Rectal smooth muscle tissue (tissue), 1 donor: ENCODE measurements around the gene PDE7B.

Experiments
- H3K27ac ChIP-seq: one replicate; pipeline ENCODE4 v1.7.0; 2013; ENCODE audit warnings: low read depth, low read length, inconsistent platforms
- H3K27me3 ChIP-seq: one replicate; pipeline ENCODE4 v1.7.0; 2013; ENCODE audit warnings: low read length; ENCODE audit not compliant: control insufficient read depth, insufficient read depth
- H3K36me3 ChIP-seq: one replicate; pipeline ENCODE4 v1.7.0; 2013; ENCODE audit warnings: low read length; ENCODE audit not compliant: control insufficient read depth, insufficient read depth
- H3K4me1 ChIP-seq: one replicate; pipeline ENCODE4 v1.7.0; 2013; ENCODE audit warnings: low read length; ENCODE audit not compliant: control insufficient read depth, insufficient read depth
- H3K4me3 ChIP-seq: one replicate; pipeline ENCODE4 v1.7.0; 2013; ENCODE audit warnings: low read length
- H3K9ac ChIP-seq: one replicate; pipeline ENCODE4 v1.7.0; 2013; ENCODE audit warnings: low read length

PDE7B gene

GRCh38 chr6:136058852-136059251, 207.4 kb downstream of the PDE7B start:
- Histone ChIP-seq H3K27me3 (no peaks in the 10 kb centered on the region), H3K27ac (no peak overlapping the region), H3K4me1 (peaks cover 3% of the 10 kb centered on the region), H3K36me3 (no peaks in the 10 kb centered on the region), H3K4me3 (no peak overlapping the region), H3K9ac (no peak overlapping the region)

GRCh38 chr6:136059308-136059707, 207.8 kb downstream of the PDE7B start:
- Histone ChIP-seq H3K9ac (no peak overlapping the region), H3K4me1 (peaks cover 3% of the 10 kb centered on the region), H3K4me3 (no peak overlapping the region), H3K27me3 (no peaks in the 10 kb centered on the region), H3K27ac (no peak overlapping the region), H3K36me3 (no peaks in the 10 kb centered on the region)

GRCh38 chr6:136060052-136060451, 208.6 kb downstream of the PDE7B start:
- Histone ChIP-seq H3K4me3 (no peak overlapping the region), H3K36me3 (no peaks in the 10 kb centered on the region), H3K27me3 (no peaks in the 10 kb centered on the region), H3K27ac (no peak overlapping the region), H3K9ac (no peak overlapping the region), H3K4me1 (peaks cover 3% of the 10 kb centered on the region)

- H3K4me1 ChIP-seq, result peaks cover 3% of the 10 kb centered on the region
- H3K27me3 ChIP-seq, result no peaks in the 10 kb centered on the region
- H3K9ac ChIP-seq, result no peak overlapping the region
- H3K27ac ChIP-seq, result no peak overlapping the region
- H3K4me3 ChIP-seq, result no peak overlapping the region
- no peaks in the 10 kb centered on the region for H3K36me3 ChIP-seq
Observed at GRCh38 chr6:136060759-136061158, 209.3 kb downstream of the PDE7B start.

- Histone ChIP-seq H3K27ac (no peak overlapping the region), H3K4me1 (peaks cover 3% of the 10 kb centered on the region), H3K27me3 (no peaks in the 10 kb centered on the region), H3K4me3 (no peak overlapping the region), H3K9ac (no peak overlapping the region), H3K36me3 (no peaks in the 10 kb centered on the region)
Observed at GRCh38 chr6:136061701-136062100, 210.2 kb downstream of the PDE7B start.

- peaks cover 3% of the 10 kb centered on the region for H3K4me1 ChIP-seq
- no peak overlapping the region for H3K4me3 ChIP-seq
Observed at GRCh38 chr6:136063096-136063495, 211.6 kb downstream of the PDE7B start.

GRCh38 chr6:136066005-136066404, 214.5 kb downstream of the PDE7B start:
- Histone ChIP-seq H3K27ac (no peak overlapping the region), H3K36me3 (no peaks in the 10 kb centered on the region), H3K9ac (no peak overlapping the region), H3K4me3 (no peak overlapping the region), H3K4me1 (no peaks in the 10 kb centered on the region), H3K27me3 (no peaks in the 10 kb centered on the region)

More at GRCh38 chr6:136063096-136063495, 211.6 kb downstream of the PDE7B start:
- H3K27ac ChIP-seq, result no peak overlapping the region
- no peak overlapping the region for H3K9ac ChIP-seq
- no peaks in the 10 kb centered on the region for H3K27me3 ChIP-seq
- no peaks in the 10 kb centered on the region for H3K36me3 ChIP-seq

- H3K36me3 ChIP-seq, result no peaks in the 10 kb centered on the region
- no peak overlapping the region for H3K27ac ChIP-seq
Observed at GRCh38 chr6:136067731-136068341, 216.3 kb downstream of the PDE7B start.

GRCh38 chr6:136069119-136069518, 217.6 kb downstream of the PDE7B start:
- Histone ChIP-seq H3K4me3 (no peak overlapping the region), H3K4me1 (no peaks in the 10 kb centered on the region), H3K9ac (no peak overlapping the region), H3K27me3 (no peaks in the 10 kb centered on the region), H3K36me3 (no peaks in the 10 kb centered on the region), H3K27ac (no peak overlapping the region)

More at GRCh38 chr6:136067731-136068341, 216.3 kb downstream of the PDE7B start:
- Histone ChIP-seq H3K4me1 (no peaks in the 10 kb centered on the region), H3K4me3 (no peak overlapping the region), H3K9ac (no peak overlapping the region), H3K27me3 (no peaks in the 10 kb centered on the region)

GRCh38 chr6:136070815-136071214, 219.3 kb downstream of the PDE7B start:
- H3K36me3 ChIP-seq, result no peaks in the 10 kb centered on the region
- H3K4me1 ChIP-seq, result no peaks in the 10 kb centered on the region
- H3K4me3 ChIP-seq, result no peak overlapping the region
- no peak overlapping the region for H3K27ac ChIP-seq
- H3K9ac ChIP-seq, result no peak overlapping the region
- no peaks in the 10 kb centered on the region for H3K27me3 ChIP-seq

- Histone ChIP-seq H3K4me1 (no peaks in the 10 kb centered on the region), H3K4me3 (no peak overlapping the region), H3K36me3 (no peaks in the 10 kb centered on the region), H3K27me3 (no peaks in the 10 kb centered on the region), H3K9ac (no peak overlapping the region), H3K27ac (no peak overlapping the region)
Observed at GRCh38 chr6:136072691-136073090, 221.2 kb downstream of the PDE7B start.

GRCh38 chr6:136073216-136073615, 221.7 kb downstream of the PDE7B start:
- no peak overlapping the region for H3K4me3 ChIP-seq
- no peak overlapping the region for H3K27ac ChIP-seq
- no peaks in the 10 kb centered on the region for H3K4me1 ChIP-seq

GRCh38 chr6:136076496-136076895, 225.0 kb downstream of the PDE7B start:
- Histone ChIP-seq H3K27ac (no peak overlapping the region), H3K9ac (no peak overlapping the region), H3K27me3 (no peaks in the 10 kb centered on the region), H3K4me3 (no peak overlapping the region), H3K36me3 (no peaks in the 10 kb centered on the region), H3K4me1 (no peaks in the 10 kb centered on the region)

More at GRCh38 chr6:136073216-136073615, 221.7 kb downstream of the PDE7B start:
- H3K9ac ChIP-seq, result no peak overlapping the region
- no peaks in the 10 kb centered on the region for H3K27me3 ChIP-seq
- no peaks in the 10 kb centered on the region for H3K36me3 ChIP-seq
